ENCODE results near the gene BPHL.

DNA sequence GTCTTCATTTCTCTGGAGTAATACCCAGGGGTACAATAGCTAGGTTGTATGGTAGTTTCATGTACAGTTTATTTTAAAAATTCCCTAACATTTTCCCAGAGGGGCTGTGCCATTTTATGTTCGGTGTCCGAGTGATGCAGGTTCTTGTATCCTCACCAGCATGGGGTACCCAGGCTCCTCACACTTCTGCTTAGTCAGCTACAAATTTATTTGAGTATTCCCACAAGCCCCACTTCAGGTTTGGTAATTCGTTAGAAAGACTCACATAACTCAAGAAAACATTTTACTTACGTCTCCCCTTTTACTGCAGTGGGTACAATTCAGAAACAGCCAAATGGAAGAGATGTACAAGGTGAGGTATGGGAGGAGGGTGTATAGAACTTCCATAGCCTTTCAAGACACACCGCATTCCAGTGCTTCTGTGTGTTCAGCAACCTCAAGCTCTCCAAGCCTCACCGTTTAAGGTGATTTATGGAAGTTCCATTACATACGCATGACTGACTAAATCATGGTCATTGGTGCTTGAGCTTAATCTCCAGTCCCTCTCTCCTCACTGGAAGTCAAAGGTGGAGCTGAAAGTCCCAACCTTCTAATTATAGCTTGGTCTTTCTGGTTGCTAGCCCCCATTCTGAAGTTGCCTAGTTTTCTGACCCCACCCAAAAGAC is 32.1 kb upstream of the BPHL start:
- TF ChIP-seq, protein P1, sequence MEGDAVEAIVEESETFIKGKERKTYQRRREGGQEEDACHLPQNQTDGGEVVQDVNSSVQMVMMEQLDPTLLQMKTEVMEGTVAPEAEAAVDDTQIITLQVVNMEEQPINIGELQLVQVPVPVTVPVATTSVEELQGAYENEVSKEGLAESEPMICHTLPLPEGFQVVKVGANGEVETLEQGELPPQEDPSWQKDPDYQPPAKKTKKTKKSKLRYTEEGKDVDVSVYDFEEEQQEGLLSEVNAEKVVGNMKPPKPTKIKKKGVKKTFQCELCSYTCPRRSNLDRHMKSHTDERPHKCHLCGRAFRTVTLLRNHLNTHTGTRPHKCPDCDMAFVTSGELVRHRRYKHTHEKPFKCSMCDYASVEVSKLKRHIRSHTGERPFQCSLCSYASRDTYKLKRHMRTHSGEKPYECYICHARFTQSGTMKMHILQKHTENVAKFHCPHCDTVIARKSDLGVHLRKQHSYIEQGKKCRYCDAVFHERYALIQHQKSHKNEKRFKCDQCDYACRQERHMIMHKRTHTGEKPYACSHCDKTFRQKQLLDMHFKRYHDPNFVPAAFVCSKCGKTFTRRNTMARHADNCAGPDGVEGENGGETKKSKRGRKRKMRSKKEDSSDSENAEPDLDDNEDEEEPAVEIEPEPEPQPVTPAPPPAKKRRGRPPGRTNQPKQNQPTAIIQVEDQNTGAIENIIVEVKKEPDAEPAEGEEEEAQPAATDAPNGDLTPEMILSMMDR (IDR thresholded peaks at IDR 0.05): no peak
- TF ChIP-seq POLR2A (IDR thresholded peaks at IDR 0.05) (no peak), POLR2AphosphoS5 (IDR thresholded peaks at IDR 0.05) (no peak)

All from sigmoid colon (tissue), 4 donors.